Right ventricle myocardium inferior (tissue), 1 donor: ENCODE data around the gene LRP6. TPM values are rescaled to one million over a fixed set of nuclear protein-coding genes. Genes with fewer than 3 reads are reported as not detected.

Experiments
- ATAC-seq: fragments of 200-7000 bp; cut with Tn5 transposase; one replicate; pipeline ENCODE4 v1.9.1; 2020; ENCODE audit warnings: mild to moderate bottlenecking, moderate library complexity
- DNase-seq: peaks from one replicate; pipeline ENCODE4 v3.0.0; 2021; ENCODE audit errors: missing footprints
- intact Hi-C: fragments of 100-400 bp; cut with DNase I; formaldehyde crosslinking; loops from one replicate; pipeline ENCODE4 v1.11.0; 2022
- microRNA-seq: library from miRNA; unstranded; fragments of <30 nt; microRNA quantifications from one replicate; pipeline ENCODE4 v1.2.0, GENCODE V29; 2020
- total RNA-seq: library from RNA; stranded (reverse); fragmentation: NEBNext Ultra II Directional; extraction: Animal tissue kit (Norgen Biotek cat#: 25700); gene quantifications from one replicate; pipeline ENCODE4 v1.2.1, GENCODE V29; 2021
- donor health status: DM: no; HTN: yes; CAD: no; lungs with severe emphysema.

The LRP6 gene
- total RNA-seq, 1 donor from 2014 or later: 20.1 TPM

DNA sequence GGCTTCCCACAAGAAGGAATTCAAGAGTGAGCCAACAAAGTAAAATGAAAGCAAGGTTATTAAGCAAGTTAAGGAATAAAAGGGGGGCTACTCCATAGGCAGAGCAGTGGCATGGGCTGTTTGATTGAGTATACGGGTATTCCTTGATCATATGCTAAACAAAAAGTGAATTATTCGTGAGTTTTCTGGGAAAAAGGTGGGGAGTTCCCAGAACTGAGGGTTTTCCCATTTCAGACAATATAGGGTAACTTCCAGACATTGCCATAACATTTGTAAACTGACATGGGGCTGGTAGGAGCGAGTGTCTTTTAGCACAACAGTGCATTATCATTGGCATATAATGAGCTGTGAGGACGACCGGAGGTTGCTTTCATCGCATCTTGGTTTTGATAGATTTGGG, 198.1 kb downstream of the LRP6 start:
- intact Hi-C loops: no loop called here
- no peak for DNase-seq
- ATAC-seq: no peak

Small RNA genes lying within 50 kb of the gene (microRNA-seq; reads per million reads assigned to microRNA genes)
- not detected for gene MIR1244-4

Other genes starting within 250 kb of the LRP6 start
- gene BCL2L14, start 196.1 kb downstream of the LRP6 start, total RNA-seq: not detected
- 8.5 TPM for gene MANSC1, start 83.2 kb upstream of the LRP6 start, total RNA-seq
- 7.4 TPM for gene BORCS5, start 90.0 kb upstream of the LRP6 start, total RNA-seq